Muscle of back (tissue), 11 donors: ENCODE data around the gene CNIH4. TPM values are rescaled to one million over a fixed set of nuclear protein-coding genes. Genes with fewer than 3 reads are reported as not detected.
"Not testable (repeated sequence)": the region's sequence is repeated elsewhere in the genome, so short reads cannot be mapped to it uniquely, and the experiment has no call there.

Experiments
- DNase-seq, 3 donors: peaks; one replicate each; pipeline versions ENCODE4 v3.0.0 to v3.0.0-alpha.2; 2013
- polyA plus RNA-seq, 10 donors: library from polyadenylated mRNA; unstranded; fragments of 120-200 nt; gene quantifications; one replicate each; pipeline ENCODE4 v1.2.1, GENCODE V29; 2013; ENCODE audit not compliant: insufficient read length in 10 of 10

CNIH4 gene
- polyA plus RNA-seq, 10 donors = 24.3 to 38.3 (median 31.3) TPM

DNA sequence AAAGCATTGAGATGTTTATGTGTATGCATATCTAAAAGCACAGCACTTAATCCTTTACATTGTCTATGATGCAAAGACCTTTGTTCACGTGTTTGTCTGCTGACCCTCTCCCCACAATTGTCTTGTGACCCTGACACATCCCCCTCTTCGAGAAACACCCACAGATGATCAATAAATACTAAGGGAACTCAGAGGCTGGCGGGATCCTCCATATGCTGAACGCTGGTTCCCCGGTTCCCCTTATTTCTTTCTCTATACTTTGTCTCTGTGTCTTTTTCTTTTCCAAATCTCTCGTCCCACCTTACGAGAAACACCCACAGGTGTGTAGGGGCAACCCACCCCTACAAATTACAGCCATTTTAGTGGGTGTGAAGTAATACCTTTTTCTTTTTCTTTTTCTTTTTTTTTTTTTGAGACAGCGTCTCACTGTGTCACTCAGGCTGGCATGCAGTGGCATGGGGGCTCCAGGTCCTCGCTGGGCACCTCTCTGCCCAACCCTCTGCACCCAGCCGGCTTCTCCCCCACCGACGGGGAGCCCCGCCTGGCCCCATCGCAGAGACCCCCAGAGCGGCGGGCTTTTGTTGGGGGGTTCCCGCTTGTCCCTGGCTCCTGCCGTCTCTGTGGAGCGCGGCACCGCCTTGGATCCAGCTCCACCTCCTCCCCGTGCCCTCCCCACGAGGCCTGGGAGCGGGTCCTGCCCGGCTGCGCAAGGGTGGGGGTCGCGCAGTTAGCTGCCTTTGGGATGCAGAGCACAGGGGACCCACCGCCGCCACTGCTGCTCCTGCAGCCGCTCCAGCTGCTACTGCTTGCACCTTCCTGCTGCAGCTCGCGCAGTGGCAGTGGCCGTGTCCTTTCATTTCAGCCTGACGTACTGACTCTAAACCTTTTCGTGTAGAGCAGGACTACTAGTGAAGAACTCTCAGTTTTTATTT is 16.0 kb upstream of the CNIH4 start:
- DNase-seq = peak in 1 of 3 donors; percentile 7

DNA sequence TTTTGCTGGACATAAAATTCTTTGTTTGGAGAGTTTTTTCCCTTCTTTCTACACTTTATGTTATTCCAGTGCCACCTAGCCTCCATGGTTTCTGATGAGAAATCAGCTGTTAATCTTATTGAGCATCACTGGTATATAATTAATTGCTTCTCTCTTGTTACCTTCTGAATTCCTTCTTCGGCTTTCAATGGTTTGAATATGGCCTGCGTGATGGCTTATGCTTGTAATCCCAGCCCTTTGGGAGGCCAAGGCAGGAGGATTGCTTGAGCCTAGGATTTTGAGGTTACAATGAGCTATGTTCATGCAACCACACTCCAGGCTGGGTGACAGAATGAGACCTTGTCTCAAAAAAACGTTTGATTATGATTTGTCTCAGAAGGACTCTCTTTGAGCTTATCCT is 13.0 kb upstream of the CNIH4 start:
- no peak for DNase-seq

DNA sequence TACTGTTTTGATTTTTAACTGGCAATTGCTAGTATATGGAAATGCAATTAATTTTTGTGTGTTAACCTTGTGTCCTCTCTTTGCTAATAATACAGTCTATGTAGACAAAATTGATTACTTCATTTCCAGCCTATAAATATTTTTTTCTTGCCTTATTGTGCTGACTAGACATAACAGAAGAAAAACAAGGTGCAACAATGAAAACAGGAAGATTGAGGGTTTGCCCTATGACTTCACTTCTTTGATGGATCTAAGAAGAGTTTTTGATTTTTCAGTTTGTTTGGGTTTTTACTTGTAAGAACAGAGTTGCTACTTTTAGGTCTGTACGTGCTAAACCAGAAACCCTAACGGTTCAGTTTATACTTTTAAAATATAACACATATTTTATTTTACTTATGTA is 8.5 kb upstream of the CNIH4 start:
- no peak for DNase-seq

DNA sequence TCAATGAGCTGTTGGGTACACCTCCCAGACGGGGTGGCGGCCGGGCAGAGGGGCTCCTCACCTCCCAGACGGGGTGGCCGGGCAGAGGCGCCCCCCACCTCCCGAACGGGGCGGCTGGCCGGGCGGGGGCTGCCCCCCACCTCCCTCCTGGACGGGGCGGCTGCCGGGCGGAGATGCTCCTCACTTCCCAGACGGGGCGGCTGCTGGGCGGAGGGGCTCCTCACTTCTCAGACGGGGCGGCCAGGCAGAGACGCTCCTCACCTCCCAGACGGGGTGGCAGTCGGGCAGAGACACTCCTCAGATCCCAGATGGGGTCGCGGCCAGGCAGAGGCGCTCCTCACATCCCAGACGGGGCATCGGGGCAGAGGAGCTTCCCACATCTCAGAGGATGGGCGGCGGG is 7.0 kb upstream of the CNIH4 start:
- not testable (repeated sequence) for DNase-seq

DNA sequence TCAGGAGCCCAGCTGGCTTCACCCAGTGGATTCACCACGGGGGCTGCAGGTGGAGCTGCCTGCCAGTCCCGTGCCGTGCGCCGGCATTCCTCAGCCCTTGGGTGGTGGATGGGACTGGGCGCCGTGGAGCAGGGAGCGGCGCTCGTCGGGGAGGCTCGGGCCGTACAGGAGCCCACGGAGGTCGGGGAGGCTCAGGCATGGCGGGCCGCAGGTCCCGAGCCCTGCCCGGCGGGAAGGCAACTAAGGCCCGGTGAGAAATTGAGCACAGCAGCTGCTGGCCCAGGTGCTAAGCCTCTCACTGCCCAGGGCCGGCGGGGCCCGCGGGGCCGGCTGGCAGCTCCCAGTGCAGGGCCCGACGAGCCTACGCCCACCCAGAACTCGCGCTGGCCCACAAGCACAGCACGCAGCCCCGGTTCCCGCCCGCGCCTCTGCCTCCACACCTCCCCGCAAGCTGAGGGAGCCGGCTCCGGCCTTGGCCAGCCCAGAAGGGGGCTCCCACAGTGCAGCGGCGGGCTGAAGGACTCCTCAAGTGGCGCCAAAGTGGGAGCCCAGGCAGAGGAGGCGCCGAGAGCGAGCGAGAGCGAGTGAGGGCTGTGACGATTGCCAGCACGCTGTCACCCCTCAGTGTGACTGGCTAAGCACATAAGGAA is 4.1 kb upstream of the CNIH4 start:
- DNase-seq = not testable (repeated sequence)

DNA sequence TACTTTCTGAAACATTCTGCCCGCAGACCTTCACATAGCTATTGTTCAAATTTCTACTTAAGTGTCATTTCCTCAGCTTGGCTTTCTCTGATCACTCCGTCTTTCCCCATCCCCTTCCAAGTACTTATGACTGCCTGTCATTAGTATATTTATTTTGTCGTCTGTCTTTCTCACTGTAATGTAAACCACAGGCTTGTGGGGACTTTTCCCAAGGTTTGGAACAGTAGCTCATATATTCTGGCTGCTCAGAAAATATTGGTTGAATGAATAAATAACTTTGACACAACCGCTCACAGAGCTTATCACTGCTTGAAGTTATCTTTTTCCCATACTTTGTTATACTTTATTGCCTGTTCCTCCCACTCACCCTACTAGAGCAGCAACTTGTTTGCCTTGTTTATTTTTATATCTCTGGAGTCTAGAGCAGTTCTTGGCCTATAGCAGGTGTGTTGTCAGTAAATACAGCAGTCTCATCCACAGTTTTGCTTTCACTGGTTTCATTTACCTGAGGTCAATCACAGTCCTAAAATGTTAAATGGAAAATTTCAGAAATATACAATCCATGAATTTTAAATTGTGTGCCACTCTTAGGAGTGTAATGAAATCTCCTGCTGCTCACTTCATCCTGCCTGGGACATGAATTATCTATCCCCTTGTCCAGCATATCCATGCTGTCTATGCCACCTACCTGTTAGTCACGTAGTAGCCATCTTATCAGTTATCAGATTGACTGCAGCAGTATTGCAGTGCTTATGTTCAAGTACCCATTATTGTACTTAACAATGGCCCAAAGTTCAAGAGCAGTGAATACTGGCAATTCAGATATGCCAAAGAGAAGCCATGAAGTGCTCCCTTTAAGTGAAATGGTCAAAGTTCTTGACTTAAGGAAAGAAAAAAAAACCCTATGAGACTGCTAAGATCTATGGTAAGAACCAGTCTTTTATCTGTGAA is 2.4 kb upstream of the CNIH4 start:
- no peak for DNase-seq

DNA sequence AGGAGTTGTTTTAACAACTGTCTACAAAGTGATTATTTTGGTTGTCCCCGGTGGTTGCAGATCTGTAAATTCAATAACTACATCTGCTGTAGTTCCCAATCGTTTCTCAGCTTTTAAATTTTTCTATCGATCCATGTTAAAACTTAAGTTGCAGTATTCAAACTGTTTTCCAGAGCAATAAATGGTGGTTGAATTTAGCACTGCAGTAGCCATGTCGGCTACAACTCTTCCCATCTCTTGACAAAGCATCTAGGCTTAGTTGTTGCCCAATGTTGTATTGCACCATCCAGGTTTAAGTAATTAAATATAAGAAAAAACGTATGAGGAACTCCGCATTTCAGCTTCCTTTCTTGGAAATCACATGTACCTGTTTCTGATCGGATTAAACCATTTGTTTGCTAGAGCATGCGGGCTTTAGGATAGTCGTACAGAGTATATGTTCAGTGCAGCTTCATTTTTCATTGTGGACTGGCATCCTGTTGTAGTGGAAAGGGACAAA is 996 bp downstream of the CNIH4 start:
- DNase-seq = no peak

DNA sequence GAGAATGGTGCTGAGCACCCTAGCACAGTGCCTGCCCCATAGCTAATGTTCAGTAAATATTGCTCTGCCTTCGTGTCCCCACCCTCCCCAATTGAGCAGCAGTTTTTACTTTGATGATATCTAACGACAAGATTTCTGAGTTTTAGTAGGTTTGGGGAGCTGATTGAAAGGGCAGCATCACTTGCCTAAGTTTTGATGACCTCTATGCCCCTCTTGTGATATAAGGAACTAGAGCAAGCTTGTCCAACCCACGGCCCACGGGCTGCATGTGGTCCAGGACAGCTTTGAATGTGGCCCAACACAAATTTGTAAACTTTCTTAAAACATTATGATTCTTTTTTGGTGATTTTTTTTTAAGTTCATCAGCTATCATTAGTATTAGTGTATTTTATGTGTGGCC is 1.6 kb downstream of the CNIH4 start:
- DNase-seq = no peak

DNA sequence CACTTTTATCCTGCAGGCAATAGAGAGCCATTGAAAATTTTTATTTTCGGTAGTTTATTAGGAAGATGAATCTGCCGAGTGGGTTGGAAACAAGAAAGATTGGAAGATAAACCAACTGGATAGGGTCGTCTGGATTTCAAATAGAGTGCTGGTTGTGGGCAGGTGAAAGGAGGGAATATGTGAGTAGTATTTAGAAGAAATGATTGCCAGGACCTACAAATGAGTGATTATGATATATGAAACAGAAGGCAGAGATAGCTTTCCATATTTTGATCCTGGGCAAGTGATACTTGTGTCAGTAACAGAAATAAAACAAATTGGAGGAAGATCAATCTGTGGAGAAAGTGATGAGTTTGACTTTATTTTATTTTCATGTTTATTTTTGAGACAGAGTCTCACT is 2.5 kb downstream of the CNIH4 start:
- DNase-seq = no peak

DNA sequence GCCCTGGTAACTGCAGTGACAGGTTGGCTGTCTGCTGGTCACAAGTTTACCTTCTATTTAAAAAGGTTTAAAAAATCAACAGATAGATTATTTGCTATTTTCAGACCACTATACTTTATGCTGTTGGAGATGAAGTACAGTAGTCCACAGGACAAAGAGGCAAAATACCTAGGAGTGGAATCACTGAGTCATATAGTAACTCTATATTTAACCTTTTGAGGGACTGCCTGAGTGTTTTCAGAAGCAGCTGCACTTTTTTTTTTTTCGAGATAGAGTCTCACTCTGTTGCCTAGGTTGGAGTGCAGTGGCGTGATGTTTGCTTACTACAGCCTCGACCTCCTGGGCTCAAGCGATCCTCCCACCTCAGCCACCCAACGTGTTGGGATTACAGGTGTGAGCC is 11.7 kb downstream of the CNIH4 start:
- no peak for DNase-seq

DNA sequence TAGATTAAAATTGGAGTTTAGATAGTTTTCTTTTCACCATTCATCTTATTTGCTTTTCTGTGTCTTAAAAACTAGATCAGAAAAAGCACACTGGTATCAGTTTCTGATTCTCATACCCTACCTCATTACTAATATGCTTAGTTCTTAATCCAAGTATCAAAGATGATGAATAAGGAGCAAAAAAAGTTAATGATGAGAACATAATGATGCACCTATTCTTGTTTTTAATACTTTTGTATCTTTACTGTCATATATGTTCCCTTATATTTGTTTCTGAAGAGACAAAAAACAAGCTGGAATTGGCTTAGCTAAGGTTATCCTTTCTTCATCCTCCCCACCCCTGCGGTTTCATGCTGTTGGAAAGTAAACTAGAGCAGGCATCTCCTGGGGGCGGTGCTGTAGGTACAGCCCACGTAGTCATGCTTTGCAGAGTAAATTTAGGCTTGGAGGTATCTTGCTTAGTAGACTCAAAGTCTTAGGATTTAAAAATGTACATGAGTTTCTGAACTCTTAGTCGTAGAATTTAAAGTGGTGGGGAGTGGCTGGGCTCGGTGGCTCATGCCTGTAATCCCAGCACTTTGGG is 16.4 kb downstream of the CNIH4 start:
- no peak for DNase-seq

DNA sequence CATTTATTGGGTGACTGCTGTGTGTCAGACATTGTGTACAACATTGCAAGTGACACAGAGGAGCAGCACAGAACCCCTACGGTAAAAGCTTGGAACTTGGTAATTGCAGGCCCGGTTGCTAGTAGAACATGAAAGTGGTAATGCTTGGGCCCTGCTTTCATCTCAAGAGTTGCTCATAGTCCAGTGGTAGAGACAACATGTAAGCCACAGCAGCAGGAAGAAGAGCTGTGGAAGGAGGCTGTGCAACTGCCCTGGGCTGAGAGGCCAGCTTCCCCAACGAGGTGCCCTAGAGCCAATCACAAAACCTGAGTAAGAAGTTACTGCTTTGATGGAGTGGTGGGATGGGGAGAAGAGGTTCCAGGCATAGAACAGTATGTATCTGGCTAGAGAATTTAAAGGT is 18.4 kb downstream of the CNIH4 start:
- no peak for DNase-seq

DNA sequence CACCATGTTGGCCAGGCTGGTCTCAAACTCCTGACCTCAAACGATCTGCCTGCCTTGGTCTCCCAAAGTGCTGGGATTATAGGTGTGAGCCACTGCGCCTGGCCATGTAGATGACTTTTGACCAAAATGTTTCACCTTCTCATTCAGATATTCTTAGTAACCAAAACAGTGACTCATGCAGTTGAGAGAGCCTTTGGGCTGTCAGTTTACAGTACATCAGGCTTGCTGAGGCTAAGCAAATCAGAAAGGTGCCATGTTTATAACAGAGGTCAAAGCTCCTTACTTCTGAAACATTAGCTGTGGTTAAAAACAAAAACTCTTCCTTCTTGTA is 21.0 kb downstream of the CNIH4 start:
- no peak for DNase-seq

DNA sequence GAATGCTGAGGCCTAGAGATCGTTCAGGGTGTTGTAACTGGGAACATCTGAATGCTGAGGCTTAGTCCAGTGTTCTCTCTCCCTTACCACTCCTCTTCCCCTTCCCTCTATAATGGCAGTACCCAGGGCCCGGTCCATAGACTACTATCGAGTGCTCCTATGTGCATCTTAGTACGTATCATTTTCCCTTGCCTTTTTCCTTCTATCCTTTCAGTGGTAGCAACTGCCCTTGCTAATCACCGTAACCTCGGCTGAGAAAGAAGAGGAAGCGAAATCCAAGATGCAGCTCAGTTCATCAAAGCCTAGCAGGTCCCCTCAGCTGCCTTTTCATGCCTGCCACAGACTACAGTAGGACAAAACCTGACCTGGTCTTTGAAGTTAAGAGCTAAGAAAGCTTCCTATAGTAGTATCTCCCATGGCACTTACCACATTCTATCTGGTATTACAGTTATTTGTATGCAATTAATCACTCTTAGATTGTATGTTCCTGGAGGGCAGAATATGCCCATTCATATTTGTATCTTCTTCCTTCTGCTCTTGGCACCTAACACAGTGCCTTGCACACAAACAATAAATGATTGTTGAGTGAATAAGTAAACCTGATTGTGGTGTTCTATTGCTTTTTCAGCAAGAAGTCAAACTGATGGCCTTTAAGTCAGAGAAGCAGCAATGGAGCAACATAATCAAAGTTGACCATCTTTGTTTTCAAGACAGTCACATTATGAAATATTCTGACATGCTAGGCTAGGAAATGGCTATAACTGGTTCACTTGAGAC is 22.4 kb downstream of the CNIH4 start:
- peak in 1 of 3 donors; percentile 11 for DNase-seq

DNA sequence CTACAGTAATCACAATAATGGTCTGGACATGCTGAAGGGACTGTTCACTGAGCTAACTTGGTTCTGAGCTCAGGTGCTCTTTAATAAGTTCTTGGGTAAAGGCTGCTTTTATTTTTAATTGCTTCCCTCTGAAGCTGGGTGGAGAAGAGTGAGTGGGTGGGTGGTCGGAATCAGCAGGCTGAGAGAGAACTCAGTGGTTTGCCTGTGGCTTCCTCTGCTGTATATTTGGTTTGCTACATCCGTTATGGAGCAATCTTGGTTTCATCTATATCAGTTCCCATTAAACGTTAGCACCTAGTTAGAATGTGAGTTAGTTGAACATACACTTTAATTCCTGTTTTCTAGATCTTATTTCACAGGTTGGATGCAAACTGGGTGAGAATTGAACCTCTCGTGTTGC is 23.3 kb downstream of the CNIH4 start:
- DNase-seq = no peak

DNA sequence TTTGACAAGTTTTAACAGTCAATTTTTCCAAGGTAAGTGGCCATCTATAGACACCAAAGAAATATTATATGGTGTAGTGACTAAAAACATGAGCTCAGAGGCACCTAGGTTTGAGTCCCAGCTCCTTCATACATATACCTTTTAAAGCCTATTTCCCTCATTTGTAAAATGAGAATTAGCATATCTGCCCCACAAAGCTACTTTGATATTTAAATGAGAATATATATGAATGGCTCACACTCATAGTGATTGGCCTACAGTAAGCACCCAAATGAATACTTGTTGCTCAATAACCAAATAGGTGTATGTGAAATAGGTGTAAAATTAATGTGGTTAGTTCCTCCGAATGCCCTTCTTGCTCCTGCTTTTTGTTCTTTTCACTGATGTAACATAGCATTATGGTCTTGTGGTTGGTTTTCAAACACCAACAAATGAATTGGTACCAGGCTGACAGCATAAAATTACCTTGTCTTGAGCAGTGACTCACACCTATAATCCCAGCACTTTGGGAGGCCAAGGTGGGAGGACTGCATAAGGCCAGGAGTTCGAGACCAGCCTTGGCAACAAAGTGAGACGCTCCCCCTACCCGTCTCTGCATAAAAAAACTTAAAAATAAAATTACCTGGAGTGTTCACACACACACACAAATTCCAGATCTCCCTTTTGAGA is 25.3 kb downstream of the CNIH4 start:
- no peak for DNase-seq

DNA sequence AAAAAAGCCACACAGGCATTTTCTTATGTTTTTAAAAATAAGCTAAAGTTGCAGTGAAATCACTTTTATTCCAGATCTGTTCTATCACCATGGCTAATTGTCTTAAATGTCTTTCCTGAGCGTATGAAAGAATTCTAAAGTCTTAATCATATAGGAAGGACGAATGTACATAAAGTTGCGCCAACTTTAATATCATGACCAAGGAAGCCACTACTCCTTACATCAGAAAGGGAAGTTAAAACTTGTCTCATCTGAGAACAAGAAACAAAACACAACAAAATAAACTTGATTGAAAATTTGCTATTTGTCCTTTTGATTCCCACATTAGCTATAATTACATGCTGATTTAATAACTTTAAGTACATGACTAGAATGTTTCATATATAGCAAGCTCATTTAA is 26.5 kb downstream of the CNIH4 start:
- no peak for DNase-seq

DNA sequence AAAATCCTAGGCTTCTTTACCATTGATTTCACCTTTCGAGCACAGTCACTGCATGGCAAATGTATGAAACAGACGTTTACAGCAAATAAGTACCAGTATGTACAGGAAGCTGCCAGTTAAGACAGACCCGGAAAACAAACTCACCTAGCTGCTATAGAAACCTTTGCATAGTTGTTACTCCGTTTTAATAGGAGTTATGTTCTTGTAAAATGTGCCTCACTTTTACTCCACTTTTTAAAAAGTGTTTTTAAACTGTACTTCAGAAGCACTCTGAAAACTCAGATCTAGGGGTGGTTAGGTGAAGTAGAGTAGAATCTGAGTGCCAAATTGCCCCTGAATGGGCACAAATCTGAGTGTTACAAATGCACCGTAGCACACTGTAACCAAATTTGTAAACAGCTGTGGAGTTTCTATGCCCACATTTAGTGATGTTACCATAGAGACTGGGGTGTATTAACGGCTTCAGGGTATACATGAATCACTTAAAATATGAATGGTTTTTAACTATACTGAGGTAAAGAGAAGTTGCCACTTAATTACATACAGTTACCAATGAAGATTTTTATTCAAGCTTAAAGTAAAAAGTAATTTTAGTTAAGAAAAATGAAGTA is 30.7 kb downstream of the CNIH4 start:
- peak in 2 of 3 donors; percentile 10 to 22 for DNase-seq

DNA sequence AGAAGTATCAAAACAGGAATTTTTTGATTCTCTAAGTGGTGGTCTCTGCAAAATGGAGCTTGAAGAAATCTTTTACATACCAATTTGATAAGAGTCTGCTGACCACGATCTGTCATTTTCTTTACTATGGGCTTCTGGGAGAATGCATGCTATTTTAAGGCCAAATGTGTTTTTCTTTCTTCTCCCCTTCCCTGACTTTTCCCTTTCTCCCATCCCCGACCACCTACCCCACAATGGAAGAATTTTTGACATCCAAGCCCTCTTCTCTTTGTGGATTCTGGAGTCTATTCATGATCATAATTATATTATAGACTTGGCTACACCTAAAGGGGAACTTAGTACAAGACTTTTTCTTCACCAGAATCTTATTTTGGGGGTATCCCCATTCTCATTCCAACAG is 31.3 kb downstream of the CNIH4 start:
- no peak for DNase-seq

DNA sequence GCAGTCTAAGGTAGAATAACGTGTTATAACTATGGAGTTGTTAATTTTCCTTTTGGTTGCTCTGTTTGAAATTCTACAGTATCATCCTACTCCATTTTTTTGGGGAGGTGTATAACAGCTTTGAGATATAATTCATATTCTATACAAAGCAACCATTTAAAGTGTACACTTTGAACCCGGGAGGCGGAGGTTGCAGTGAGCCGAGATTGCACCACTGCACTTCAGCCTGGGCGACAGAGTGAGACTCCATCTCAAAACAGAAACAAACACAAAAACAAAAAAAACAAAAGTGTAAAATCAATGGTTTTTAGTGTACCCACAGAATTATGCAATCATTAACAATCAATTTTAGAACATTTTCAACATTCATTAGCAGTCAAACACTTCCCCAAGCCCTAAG is 33.8 kb downstream of the CNIH4 start:
- no peak for DNase-seq
